Measurements from ENCODE around the gene C13orf46.
"Not testable (repeated sequence)": the region's sequence is repeated elsewhere in the genome, so short reads cannot be mapped to it uniquely, and the experiment has no call there.

DNA sequence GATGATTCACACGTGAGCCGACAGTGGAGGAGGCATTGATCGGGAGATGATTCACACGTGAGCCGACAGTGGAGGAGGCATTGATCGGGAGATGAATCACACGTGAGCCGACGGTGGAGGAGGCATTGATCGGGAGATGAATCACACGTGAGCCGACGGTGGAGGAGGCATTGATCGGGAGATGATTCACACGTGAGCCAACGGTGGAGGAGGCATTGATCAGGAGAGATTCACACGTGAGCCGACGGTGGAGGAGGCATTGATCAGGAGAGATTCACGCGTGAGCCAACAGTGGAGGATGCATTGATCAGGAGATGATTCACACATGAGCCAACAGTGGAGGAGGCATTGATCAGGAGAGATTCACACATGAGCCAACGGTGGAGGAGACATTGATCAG, 60.0 kb downstream of the C13orf46 start:
- TF ChIP-seq SP1, CHD1 (IDR thresholded peaks at IDR 0.05; ENCODE audit: low read depth, low read length): not testable (repeated sequence)
- TF ChIP-seq, protein P1, sequence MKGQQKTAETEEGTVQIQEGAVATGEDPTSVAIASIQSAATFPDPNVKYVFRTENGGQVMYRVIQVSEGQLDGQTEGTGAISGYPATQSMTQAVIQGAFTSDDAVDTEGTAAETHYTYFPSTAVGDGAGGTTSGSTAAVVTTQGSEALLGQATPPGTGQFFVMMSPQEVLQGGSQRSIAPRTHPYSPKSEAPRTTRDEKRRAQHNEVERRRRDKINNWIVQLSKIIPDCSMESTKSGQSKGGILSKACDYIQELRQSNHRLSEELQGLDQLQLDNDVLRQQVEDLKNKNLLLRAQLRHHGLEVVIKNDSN (IDR thresholded peaks at IDR 0.05; ENCODE audit: borderline replicate concordance, extremely low read length, insufficient read depth, low read depth, low read length) = not testable (repeated sequence)
